ENCODE results near the gene RASSF5. TPM values are rescaled to one million over a fixed set of nuclear protein-coding genes. Genes with fewer than 3 reads are reported as not detected.
A peak's percentile ranks its signal among the peaks of the same experiment; 100 is the strongest.

The RASSF5 gene
- total and polyA plus RNA-seq, 2 experiments from 2014 or later = 0.48 to 4.4 TPM

DNA sequence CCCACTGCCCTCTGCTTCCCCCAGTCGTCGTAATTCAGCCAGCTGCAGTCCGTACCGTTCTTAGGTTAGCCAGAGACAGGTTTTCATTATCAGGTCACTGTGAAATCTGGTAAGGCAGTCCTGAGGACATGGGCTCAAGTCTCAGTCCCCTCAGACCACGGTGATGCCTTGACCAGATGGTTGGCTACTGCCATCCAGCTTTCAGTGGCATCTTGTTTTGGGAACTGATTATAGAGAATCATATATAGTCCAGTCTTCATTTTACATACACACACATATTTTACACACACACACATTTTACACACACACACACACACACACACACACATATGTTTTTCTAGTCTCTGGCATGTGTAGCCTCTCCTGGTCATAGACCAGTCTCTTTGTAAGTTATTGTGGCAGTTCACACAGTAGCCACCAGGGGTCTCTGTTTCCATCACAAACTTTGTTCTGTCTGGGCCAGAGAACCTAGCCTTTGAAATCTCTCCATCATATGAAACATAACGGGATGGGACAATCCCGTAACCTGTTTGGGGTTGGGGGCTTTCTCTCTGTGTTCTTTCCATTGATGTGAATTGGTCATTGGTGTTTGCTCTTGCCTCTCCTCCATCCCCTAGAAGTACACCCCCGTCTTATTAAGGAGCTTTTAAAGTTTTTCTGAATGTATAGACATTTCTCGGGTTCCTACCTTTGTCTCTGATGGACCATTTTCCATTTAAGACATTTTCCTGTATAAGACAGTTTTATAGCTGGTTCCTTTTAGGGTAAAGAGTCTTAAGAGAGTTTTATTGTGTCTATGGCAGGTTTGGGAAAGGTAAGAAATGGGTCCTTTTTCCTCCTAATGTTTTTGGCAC lies 45.5 kb upstream of the RASSF5 start:
- peaks cover 6% of the 10 kb centered on the region for H3K27me3 Mint-ChIP-seq (ENCODE audit: insufficient read depth, low read depth, poor library complexity)
- H3K36me3 Mint-ChIP-seq (ENCODE audit: low read depth) = peaks cover 8% of the 10 kb centered on the region; the same call in 1 of the 3 replicates
- H3K9me3 Mint-ChIP-seq = no peaks in the 10 kb centered on the region
- Histone ChIP-seq H4K20me1 (replicated peaks; ENCODE audit: insufficient read depth) (no peaks in the 10 kb centered on the region; the same call in 1 of the 2 replicates), H3K79me2 (replicated peaks; ENCODE audit: insufficient read depth) (no peaks in the 10 kb centered on the region), H3K36me3 (ENCODE audit: insufficient read depth) (no peaks in the 10 kb centered on the region), H3K4me3 (no peak overlapping the region), H3F3A (replicated peaks; ENCODE audit: low read depth) (no peaks in the 10 kb centered on the region), H3K9me2 (ENCODE audit: insufficient read depth) (no peaks in the 10 kb centered on the region), H3K27me3 (ENCODE audit: insufficient read depth) (no peaks in the 10 kb centered on the region), H3K4me2 (no peak overlapping the region), H3K27ac (ENCODE audit: low read depth) (no peak overlapping the region), H3K4me1 (ENCODE audit: insufficient read depth) (no peaks in the 10 kb centered on the region), H2AFZ (no peak overlapping the region)
- H3K4me1 Mint-ChIP-seq = peaks cover 10% of the 10 kb centered on the region
- peak; percentile 90 for DNase-seq (ENCODE audit: low spot score)
- peak; percentile 90 for ATAC-seq
- no peak overlapping the region for H3K27ac Mint-ChIP-seq
- TF ChIP-seq STAT1 (IDR thresholded peaks at IDR 0.05; ENCODE audit: unreplicated experiment) (no peak), JUNB (IDR thresholded peaks at IDR 0.05; ENCODE audit: unreplicated experiment) (no peak)
- TF ChIP-seq, protein P1, sequence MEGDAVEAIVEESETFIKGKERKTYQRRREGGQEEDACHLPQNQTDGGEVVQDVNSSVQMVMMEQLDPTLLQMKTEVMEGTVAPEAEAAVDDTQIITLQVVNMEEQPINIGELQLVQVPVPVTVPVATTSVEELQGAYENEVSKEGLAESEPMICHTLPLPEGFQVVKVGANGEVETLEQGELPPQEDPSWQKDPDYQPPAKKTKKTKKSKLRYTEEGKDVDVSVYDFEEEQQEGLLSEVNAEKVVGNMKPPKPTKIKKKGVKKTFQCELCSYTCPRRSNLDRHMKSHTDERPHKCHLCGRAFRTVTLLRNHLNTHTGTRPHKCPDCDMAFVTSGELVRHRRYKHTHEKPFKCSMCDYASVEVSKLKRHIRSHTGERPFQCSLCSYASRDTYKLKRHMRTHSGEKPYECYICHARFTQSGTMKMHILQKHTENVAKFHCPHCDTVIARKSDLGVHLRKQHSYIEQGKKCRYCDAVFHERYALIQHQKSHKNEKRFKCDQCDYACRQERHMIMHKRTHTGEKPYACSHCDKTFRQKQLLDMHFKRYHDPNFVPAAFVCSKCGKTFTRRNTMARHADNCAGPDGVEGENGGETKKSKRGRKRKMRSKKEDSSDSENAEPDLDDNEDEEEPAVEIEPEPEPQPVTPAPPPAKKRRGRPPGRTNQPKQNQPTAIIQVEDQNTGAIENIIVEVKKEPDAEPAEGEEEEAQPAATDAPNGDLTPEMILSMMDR (conservative IDR thresholded peaks at IDR 0.05; ENCODE audit: low read depth in 2 of 2) = peak; percentile 80
- TF ChIP-seq, protein P2, sequence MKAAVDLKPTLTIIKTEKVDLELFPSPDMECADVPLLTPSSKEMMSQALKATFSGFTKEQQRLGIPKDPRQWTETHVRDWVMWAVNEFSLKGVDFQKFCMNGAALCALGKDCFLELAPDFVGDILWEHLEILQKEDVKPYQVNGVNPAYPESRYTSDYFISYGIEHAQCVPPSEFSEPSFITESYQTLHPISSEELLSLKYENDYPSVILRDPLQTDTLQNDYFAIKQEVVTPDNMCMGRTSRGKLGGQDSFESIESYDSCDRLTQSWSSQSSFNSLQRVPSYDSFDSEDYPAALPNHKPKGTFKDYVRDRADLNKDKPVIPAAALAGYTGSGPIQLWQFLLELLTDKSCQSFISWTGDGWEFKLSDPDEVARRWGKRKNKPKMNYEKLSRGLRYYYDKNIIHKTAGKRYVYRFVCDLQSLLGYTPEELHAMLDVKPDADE (IDR thresholded peaks at IDR 0.05) = no peak
- no peak overlapping the region for H3K4me3 Mint-ChIP-seq

GRCh38 chr1:206463137-206463536 lies 44.2 kb upstream of the RASSF5 start:
- DNase-seq (ENCODE audit: low spot score) (no peak), ATAC-seq (no peak)
- no peaks in the 10 kb centered on the region for H3K36me3 Mint-ChIP-seq (ENCODE audit: low read depth)
- Histone ChIP-seq H3K9me2 (ENCODE audit: insufficient read depth) (no peaks in the 10 kb centered on the region), H3K27ac (ENCODE audit: low read depth) (no peak overlapping the region), H3K4me2 (no peak overlapping the region), H3K4me1 (ENCODE audit: insufficient read depth) (peaks cover 3% of the 10 kb centered on the region; the same call in 1 of the 2 replicates), H3K27me3 (ENCODE audit: insufficient read depth) (no peaks in the 10 kb centered on the region), H3K4me3 (no peak overlapping the region), H4K20me1 (replicated peaks; ENCODE audit: insufficient read depth) (no peaks in the 10 kb centered on the region; the same call in 1 of the 2 replicates), H2AFZ (no peak overlapping the region), H3F3A (replicated peaks; ENCODE audit: low read depth) (no peaks in the 10 kb centered on the region), H3K36me3 (ENCODE audit: insufficient read depth) (no peaks in the 10 kb centered on the region), H3K79me2 (replicated peaks; ENCODE audit: insufficient read depth) (no peaks in the 10 kb centered on the region)
- no peaks in the 10 kb centered on the region for H3K9me3 Mint-ChIP-seq
- H3K27me3 Mint-ChIP-seq (ENCODE audit: insufficient read depth, low read depth, poor library complexity) = peaks cover 13% of the 10 kb centered on the region
- no peak for TF ChIP-seq ZNF331 (CRISPR knock-in tag; IDR thresholded peaks at IDR 0.05; ENCODE audit: low read depth)
- TF ChIP-seq, protein P2 (IDR thresholded peaks at IDR 0.05) = no peak
- peaks cover 22% of the 10 kb centered on the region for H3K4me1 Mint-ChIP-seq
- H3K27ac Mint-ChIP-seq = no peak overlapping the region
- no peak overlapping the region for H3K4me3 Mint-ChIP-seq
